GF-D8 (cell line): ENCODE results near the gene HTR1D.
"Not testable (repeated sequence)": the region's sequence is repeated elsewhere in the genome, so short reads cannot be mapped to it uniquely, and the experiment has no call there.

ENCODE experiments used
- DNase-seq: peaks from one replicate; lab custom pipeline; 2025; lab: John Stamatoyannopoulos, UW

HTR1D gene

GRCh38 chr1:23216771-23217420 is 406 bp downstream of the HTR1D start:
- no peak for DNase-seq

GRCh38 chr1:23215751-23216449 is 1.4 kb downstream of the HTR1D start:
- no peak for DNase-seq

- DNase-seq, result no peak
These were observed 2.0 kb downstream of the HTR1D start for GRCh38 chr1:23215291-23215690.

GRCh38 chr1:23214640-23215039 is 2.7 kb downstream of the HTR1D start:
- DNase-seq, result no peak

- DNase-seq, result no peak
These were observed 5.3 kb downstream of the HTR1D start for GRCh38 chr1:23211955-23212354.

- no peak for DNase-seq
These were observed 6.3 kb downstream of the HTR1D start for GRCh38 chr1:23210963-23211362.

GRCh38 chr1:23210351-23210785 is 6.9 kb downstream of the HTR1D start:
- no peak for DNase-seq

- no peak for DNase-seq
These were observed 7.5 kb downstream of the HTR1D start for GRCh38 chr1:23209770-23210169.

GRCh38 chr1:23208527-23208926 is 8.8 kb downstream of the HTR1D start:
- no peak for DNase-seq

- not testable (repeated sequence) for DNase-seq
These were observed 9.6 kb downstream of the HTR1D start for GRCh38 chr1:23207733-23208132.

GRCh38 chr1:23202263-23202749 is 15.0 kb downstream of the HTR1D start:
- peak; percentile 8 for DNase-seq

GRCh38 chr1:23200883-23201282 is 16.4 kb downstream of the HTR1D start:
- DNase-seq, result no peak

- DNase-seq, result no peak
These were observed 18.9 kb downstream of the HTR1D start for GRCh38 chr1:23198373-23198772.

- no peak for DNase-seq
These were observed 20.5 kb downstream of the HTR1D start for GRCh38 chr1:23196627-23197328.

GRCh38 chr1:23194119-23194984 is 22.9 kb downstream of the HTR1D start:
- no peak for DNase-seq

- no peak for DNase-seq
These were observed 23.7 kb downstream of the HTR1D start for GRCh38 chr1:23193391-23194118.

- DNase-seq, result no peak
These were observed 26.1 kb downstream of the HTR1D start for GRCh38 chr1:23191199-23191598.

GRCh38 chr1:23188936-23189452 is 28.3 kb downstream of the HTR1D start:
- DNase-seq, result not testable (repeated sequence)

GRCh38 chr1:23188434-23188884 is 28.8 kb downstream of the HTR1D start:
- DNase-seq, result no peak

- DNase-seq, result no peak
These were observed 29.7 kb downstream of the HTR1D start for GRCh38 chr1:23187637-23188036.

- DNase-seq, result no peak
These were observed 31.9 kb downstream of the HTR1D start for GRCh38 chr1:23185381-23185780.
